Ectodermal cell (in vitro differentiated cells): ENCODE data around the gene TLE4.

ENCODE experiments used
- H3K27ac ChIP-seq: 2 replicates; pipeline ENCODE4 v1.7.0; 2013; ENCODE audit warnings: mild to moderate bottlenecking, low read depth, low read length; ENCODE audit not compliant: insufficient read depth, poor library complexity, severe bottlenecking
- H3K27me3 ChIP-seq: 2 replicates; pipeline ENCODE4 v1.7.0; 2013; ENCODE audit warnings: mild to moderate bottlenecking, low read length; ENCODE audit not compliant: insufficient read depth, control insufficient read depth, poor library complexity, severe bottlenecking
- H3K36me3 ChIP-seq: one replicate; pipeline ENCODE4 v1.7.0; 2013; ENCODE audit warnings: low read length; ENCODE audit not compliant: control insufficient read depth, insufficient read depth
- H3K4me1 ChIP-seq: one replicate; pipeline ENCODE4 v1.7.0; 2013; ENCODE audit warnings: low read length; ENCODE audit not compliant: control insufficient read depth, insufficient read depth
- H3K4me3 ChIP-seq: 2 replicates; pipeline ENCODE4 v1.7.0; 2013; ENCODE audit warnings: low read depth, low read length, control low read depth; ENCODE audit not compliant: insufficient read depth
- H3K9me3 ChIP-seq: 2 replicates; pipeline ENCODE4 v1.7.0; 2013; ENCODE audit warnings: mild to moderate bottlenecking, low read length, moderate library complexity; ENCODE audit not compliant: control insufficient read depth
- WGBS, 2 experiments: methylation state at CpG; one replicate each; pipeline ENCODE4 v1.1.7; 2013; ENCODE audit warnings: missing lambda C conversion rate in 2 of 2; 5-methylcytosine and 5-hydroxymethylcytosine counted together

TLE4 gene

DNA sequence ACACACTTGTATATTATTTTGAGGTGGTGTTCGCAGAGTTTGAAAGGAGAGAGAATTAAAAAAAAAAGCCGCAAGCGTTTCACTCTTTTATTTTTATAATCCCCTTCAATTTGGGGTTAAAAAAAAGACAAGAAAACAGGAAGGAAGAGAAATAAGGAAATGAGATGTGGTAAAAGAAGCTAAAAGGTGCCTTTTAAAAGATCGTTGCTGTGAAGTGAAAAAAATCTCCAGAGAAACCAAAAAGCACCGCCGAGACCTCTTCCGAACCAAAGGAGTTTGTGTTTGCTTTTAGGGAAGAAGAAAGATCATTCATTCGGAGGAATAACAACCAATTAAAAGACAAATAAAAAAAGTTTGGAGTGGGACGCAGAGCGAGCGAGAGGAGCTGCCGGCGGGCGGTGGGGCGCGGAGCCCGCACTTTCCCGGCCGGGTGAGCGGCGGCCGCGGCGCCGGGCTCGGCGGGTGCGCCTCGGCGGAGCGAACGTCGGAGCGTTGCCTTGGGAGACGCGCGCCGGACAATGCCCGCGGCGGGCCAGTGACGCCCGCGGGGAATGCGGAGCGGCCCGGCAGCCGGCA, 355 bp downstream of the TLE4 start:
- Histone ChIP-seq H3K4me1 (no peaks in the 10 kb centered on the region), H3K4me3 (peak overlapping the region; percentile 75), H3K27ac (peak overlapping the region; percentile 86), H3K9me3 (no peaks in the 10 kb centered on the region), H3K36me3 (no peaks in the 10 kb centered on the region), H3K27me3 (peaks cover 8% of the 10 kb centered on the region)
- WGBS, 2 experiments: 0% methylated on average over 44 to 47 of the region's 48 CpGs

DNA sequence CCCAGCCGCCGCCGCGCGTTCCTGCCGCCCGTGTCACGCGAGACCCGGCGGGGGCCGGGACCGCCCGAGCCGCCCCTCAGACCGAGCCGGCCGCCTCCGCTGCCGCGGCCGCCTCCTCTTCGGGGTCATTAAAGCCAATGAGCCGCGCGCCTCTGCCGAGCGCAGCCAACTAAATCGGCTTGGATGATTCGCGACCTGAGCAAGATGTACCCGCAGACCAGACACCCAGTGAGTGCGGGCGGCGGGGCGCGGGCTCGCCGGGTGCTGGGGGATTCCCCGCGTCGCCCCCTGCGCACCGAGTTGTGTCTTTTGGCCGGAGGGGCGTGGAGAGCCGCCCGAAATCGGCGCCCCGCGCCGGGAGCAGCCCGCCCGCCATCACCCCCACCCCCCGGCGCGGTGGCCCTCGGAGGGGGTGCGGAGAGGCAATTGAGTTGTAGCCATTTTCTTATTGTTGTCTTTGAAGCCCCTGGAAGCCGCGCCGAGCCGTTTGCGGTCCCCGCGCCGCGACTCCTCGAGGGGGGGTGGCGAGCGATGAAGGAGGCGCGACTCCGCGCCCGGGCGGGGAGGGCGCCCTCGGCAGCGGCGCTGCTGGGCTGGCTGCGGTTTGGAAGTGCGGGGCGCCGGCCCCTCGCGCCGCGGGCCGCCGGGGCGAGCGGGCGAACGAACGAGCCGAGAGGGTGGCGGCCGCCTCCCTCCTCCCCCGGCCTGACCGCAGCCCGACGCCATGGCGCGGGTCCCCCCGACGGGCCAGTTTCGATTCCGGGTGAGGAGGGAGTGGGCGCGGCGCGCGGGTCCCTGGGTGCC, 1.0 kb downstream of the TLE4 start:
- no peaks in the 10 kb centered on the region for H3K36me3 ChIP-seq
- peak overlapping the region; percentile 65 for H3K27ac ChIP-seq
- H3K4me3 ChIP-seq: peak overlapping the region; percentile 75
- 0% methylated on average over 115 of the region's 115 CpGs for WGBS, 2 experiments
- no peaks in the 10 kb centered on the region for H3K9me3 ChIP-seq
- H3K4me1 ChIP-seq: peaks cover 2% of the 10 kb centered on the region
- peaks cover 8% of the 10 kb centered on the region for H3K27me3 ChIP-seq

GRCh38 chr9:79573412-79573923, 1.7 kb downstream of the TLE4 start:
- WGBS, 2 experiments: 1% methylated on average over 25 to 29 of the region's 29 CpGs
- Histone ChIP-seq H3K9me3 (no peaks in the 10 kb centered on the region), H3K4me3 (peak overlapping the region; percentile 75), H3K27ac (peak overlapping the region; percentile 9), H3K36me3 (no peaks in the 10 kb centered on the region), H3K4me1 (peaks cover 5% of the 10 kb centered on the region), H3K27me3 (peaks cover 8% of the 10 kb centered on the region)

- no peak overlapping the region for H3K27ac ChIP-seq
- H3K4me3 ChIP-seq: peak overlapping the region; percentile 75
- H3K4me1 ChIP-seq: peaks cover 5% of the 10 kb centered on the region
- H3K36me3 ChIP-seq: no peaks in the 10 kb centered on the region
- H3K9me3 ChIP-seq: no peaks in the 10 kb centered on the region
- H3K27me3 ChIP-seq: peaks cover 8% of the 10 kb centered on the region
- WGBS, 2 experiments: 13 to 29% methylated on average over 4 to 5 of the region's 5 CpGs
Observed at GRCh38 chr9:79574136-79574535, 2.4 kb downstream of the TLE4 start.

DNA sequence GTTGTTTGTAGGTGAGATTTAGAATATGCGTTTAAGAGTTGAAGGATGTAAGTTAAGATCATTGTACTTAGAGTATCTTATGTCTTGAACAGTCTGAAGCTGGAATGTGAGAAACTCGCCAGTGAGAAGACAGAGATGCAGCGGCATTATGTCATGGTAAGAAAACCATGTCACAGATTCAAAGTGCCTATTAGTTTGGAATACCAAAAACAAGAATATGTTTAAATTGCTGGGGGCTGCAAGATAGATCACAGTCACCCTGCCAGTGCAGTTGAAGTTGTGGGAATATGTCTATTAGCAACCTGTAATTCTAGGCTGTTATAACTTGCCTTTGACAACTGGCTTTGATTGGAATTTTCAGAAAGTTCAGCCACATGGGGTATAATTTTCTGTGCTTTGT, 3.0 kb downstream of the TLE4 start:
- Histone ChIP-seq H3K27me3 (peaks cover 7% of the 10 kb centered on the region), H3K4me1 (peaks cover 5% of the 10 kb centered on the region), H3K9me3 (no peaks in the 10 kb centered on the region), H3K36me3 (peaks cover 3% of the 10 kb centered on the region), H3K4me3 (peak overlapping the region; percentile 75), H3K27ac (no peak overlapping the region)
- 68 to 72% methylated on average over 3 of the region's 3 CpGs for WGBS, 2 experiments

DNA sequence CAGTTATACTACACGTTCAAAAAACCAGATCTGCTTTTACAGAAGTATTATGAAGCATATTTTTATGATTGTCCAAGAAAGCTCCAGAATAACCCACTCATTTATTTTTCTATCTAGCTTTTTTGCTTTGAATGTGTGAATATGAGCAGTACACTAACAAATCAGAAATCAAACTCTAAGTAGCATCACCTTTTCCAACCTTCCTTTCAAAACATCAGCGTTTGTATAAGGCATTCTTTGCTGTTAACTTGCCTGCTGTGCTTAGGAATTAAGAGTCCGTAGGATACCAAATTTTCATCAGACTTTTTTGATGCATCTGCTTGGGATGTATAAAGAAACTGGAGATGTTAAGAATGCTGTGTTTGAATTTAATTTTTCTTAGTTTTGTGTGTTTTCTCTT, 3.8 kb downstream of the TLE4 start:
- H3K4me1 ChIP-seq: peaks cover 12% of the 10 kb centered on the region
- no peaks in the 10 kb centered on the region for H3K27me3 ChIP-seq
- no peak overlapping the region for H3K27ac ChIP-seq
- no peaks in the 10 kb centered on the region for H3K9me3 ChIP-seq
- peak overlapping the region; percentile 75 for H3K4me3 ChIP-seq
- H3K36me3 ChIP-seq: peaks cover 7% of the 10 kb centered on the region
- 16 to 32% methylated on average over 2 of the region's 3 CpGs for WGBS, 2 experiments

DNA sequence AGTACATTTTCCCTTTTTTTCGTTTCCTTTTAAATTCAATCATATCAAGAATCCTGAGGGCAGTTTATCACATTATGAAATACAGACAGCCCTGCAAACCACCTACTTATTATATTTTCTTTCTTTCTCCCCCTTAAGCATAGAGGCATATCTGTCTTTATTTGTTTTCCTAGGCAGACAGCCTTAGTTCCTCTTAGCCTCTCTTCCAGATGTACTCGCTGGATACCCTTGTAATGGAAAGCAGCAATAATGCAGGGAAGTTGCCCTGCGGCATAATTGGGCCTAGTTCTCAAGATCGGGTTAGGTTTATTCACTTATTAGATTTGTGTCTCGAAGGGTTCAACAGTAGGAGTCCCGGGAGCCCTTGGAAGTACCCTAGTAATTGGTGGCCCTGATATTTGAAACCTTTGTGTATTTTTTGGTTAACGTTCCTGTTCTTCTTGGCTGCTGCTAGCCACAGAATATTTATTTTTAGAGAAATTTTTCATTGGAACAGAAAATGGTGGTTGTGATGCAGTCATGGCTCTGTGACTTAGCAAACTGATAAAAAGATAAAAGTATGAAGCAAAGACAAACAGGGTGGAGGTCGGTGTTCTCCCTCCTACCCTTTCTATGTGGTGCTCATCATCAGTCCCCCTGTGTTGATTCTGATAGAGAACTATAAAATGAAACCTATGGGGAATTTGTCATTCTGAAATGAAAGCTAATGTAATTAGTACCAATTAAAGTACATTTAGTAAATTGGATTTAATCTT, 6.4 kb downstream of the TLE4 start:
- no peak overlapping the region for H3K27ac ChIP-seq
- no peaks in the 10 kb centered on the region for H3K27me3 ChIP-seq
- no peak overlapping the region for H3K4me3 ChIP-seq
- 90 to 92% methylated on average over 8 of the region's 8 CpGs for WGBS, 2 experiments
- peaks cover 36% of the 10 kb centered on the region for H3K4me1 ChIP-seq
- H3K9me3 ChIP-seq: no peaks in the 10 kb centered on the region
- H3K36me3 ChIP-seq: peaks cover 7% of the 10 kb centered on the region

GRCh38 chr9:79578891-79579290, 7.1 kb downstream of the TLE4 start:
- Histone ChIP-seq H3K27me3 (no peaks in the 10 kb centered on the region), H3K27ac (no peak overlapping the region), H3K36me3 (peaks cover 7% of the 10 kb centered on the region), H3K4me1 (peaks cover 43% of the 10 kb centered on the region), H3K9me3 (no peaks in the 10 kb centered on the region), H3K4me3 (no peak overlapping the region)
- WGBS, 2 experiments: 95 to 96% methylated on average over 1 of the region's 1 CpG

GRCh38 chr9:79579624-79580023, 7.9 kb downstream of the TLE4 start:
- H3K36me3 ChIP-seq: peaks cover 7% of the 10 kb centered on the region
- WGBS, 2 experiments: 97 to 100% methylated on average over 1 to 2 of the region's 2 CpGs
- H3K4me3 ChIP-seq: no peak overlapping the region
- H3K4me1 ChIP-seq: peaks cover 46% of the 10 kb centered on the region
- no peak overlapping the region for H3K27ac ChIP-seq
- H3K27me3 ChIP-seq: no peaks in the 10 kb centered on the region
- no peaks in the 10 kb centered on the region for H3K9me3 ChIP-seq

DNA sequence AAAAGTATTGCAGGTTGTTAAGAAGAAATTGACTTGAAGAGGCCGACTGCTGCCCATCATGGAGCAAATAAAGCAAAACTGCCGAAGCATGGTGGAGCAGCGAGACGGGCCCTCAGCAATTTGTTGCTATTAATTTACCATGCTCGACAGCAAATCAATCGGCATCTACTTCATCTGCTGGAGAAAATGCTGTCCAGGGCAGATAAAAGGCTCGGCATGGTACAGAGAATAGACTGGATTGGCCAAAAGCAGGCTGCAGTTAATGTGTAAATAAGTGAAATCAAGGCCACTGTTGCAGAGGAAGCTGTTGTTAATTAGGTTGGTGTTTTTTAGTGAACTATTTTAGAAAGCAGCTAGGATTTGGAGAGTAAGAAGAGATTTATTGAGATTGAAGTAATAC, 8.3 kb downstream of the TLE4 start:
- peaks cover 46% of the 10 kb centered on the region for H3K4me1 ChIP-seq
- WGBS, 2 experiments: 92 to 94% methylated on average over 7 of the region's 7 CpGs
- H3K4me3 ChIP-seq: no peak overlapping the region
- no peaks in the 10 kb centered on the region for H3K27me3 ChIP-seq
- H3K36me3 ChIP-seq: peaks cover 7% of the 10 kb centered on the region
- H3K27ac ChIP-seq: no peak overlapping the region
- H3K9me3 ChIP-seq: no peaks in the 10 kb centered on the region
